PC-9 (cell line): ENCODE results near the gene PBX4.

Source experiments
- CTCF ChIP-seq: fragments of 200-600 bp; sonication (generic); conservative IDR thresholded peaks from 2 replicates; pipeline ENCODE4 v1.6.1; 2017; ENCODE audit warnings: mixed run types, antibody characterized with exemption, mild to moderate bottlenecking, moderate library complexity
- EZH2 ChIP-seq: fragments of 200-600 bp; sonication (generic); IDR thresholded peaks from 2 replicates; pipeline ENCODE4 v1.8.0; 2017; ENCODE audit warnings: antibody characterized with exemption, low read depth

- TF ChIP-seq EZH2 (no peak), CTCF (no peak)
Measured at GRCh38 chr19:19535311-19536191, 82.9 kb downstream of the PBX4 start.
